A549 treated with AZD2906 at 1 μM for 4 hours (cell line): ENCODE measurements around the gene C11orf16. TPM values are rescaled to one million over a fixed set of nuclear protein-coding genes. Genes with fewer than 3 reads are reported as not detected.

Source experiments
- total RNA-seq: library from RNA; stranded (reverse); fragments of 200-300 nt; extraction: Qiagen RNA extraction; gene quantifications from 5 replicates; pipeline ENCODE4 v1.2.3, GENCODE V29; 2022

Gene C11orf16, protein sequence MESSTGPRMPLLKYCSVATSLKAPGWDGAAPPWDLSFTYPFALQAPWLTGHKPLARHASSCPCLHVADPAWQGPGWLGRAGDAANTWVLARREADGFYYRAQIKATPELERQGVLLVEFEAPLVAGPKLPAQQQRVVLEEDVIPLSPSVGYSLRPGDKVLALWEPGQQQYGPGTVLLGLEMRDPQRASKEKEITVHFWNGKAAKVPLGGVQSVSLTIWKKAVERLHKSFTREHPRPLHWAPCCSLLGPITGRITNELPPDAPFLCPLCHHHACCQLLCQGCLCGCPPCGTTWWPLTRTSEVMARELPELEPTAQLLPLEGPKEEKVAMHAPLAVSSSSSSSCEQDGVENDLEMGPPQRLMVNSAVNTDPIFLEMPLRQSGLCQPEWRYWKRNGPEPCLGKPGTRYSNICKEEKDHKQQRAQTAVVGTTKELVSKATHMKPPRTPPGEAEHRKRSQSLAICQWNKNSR
- not detected in 5 replicates for total RNA-seq

DNA sequence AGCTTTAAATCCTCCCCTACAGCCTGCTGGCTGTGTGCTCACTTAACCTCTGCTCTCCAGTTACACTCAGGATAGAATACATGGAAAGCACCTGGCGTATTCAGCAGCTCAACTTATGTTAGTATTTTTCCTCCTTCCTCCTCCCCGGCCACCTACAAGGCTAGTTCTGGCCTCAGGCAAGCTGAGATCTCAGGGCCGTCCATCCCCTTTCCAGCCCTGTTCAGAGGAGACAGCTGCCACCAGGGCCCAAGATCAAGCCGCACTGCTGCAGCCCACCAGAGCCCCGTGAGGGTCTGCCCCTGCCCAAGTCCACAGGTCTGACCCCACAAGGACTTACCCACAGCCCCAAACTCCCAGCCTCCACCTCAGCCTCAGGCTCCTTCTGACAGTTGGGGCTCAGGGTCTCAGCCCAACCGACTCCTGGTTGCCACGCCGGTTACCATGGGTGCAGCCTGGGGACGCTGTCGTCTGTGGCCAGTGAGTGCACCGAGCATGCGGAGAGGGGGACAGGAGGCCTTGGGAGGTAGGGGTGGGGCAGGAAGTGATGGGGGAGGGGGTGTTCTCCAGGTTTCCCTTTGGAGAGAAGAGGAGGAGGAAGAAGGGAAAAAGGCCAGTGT, at the start of gene C11orf16:
TSS of gene C11orf16 (minus strand) at position 384 of the 617 bp plus-strand sequence. CDS start 639 bp downstream, outside the sequence.

DNA sequence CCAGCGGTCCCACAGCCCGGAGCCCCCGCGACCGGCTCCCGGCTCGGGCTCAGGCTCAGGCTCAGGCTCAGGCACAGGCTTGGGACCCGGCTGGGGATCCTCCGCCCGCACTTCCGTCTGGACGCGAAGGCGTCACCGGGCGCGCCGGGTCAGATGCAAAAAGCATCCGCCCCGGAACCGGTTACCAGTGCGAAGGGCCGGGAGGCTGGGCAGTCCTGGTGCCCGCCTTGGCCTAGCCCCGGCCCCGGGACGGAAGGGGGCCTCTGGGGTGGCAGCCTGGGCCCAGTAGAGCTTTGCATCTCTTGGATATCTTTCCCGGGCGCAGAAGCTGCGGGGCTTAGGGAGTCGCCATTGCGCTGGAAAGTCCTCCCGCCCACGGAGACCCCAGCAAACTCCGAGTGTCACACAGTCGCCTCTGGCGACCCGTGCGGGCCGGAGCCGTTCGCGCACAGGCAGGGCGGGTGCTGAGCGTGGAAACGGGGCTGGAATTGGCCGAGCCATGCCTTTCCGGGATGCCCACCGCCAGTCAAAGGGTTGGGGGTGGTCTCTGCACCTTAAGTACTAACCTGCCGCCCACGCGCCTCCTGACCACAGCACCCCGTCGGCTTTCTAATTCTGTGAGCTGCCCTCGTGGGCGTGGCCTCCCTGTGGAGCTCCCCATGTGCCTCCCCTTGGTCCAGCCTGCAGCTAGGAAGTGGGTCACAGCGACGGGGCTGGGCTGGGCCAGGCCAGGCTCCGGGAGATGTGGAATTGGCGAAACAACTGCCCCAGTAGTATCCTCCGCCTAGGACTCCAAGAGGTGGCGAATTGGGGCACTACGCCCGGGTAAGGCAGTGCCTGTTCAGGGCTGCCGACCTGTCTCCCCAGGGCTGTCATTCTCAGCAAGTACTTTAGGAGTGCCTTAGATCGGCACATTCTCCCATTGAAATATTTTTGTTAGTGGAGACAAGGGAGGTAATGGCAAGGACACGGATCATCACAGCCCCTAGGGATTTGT, 31.9 kb upstream of the C11orf16 start, which contains the start of gene TMEM9B:
TSS of gene TMEM9B (minus strand) at position 119 of the 997 bp plus-strand sequence. CDS start 129 bp downstream, outside the sequence.

DNA sequence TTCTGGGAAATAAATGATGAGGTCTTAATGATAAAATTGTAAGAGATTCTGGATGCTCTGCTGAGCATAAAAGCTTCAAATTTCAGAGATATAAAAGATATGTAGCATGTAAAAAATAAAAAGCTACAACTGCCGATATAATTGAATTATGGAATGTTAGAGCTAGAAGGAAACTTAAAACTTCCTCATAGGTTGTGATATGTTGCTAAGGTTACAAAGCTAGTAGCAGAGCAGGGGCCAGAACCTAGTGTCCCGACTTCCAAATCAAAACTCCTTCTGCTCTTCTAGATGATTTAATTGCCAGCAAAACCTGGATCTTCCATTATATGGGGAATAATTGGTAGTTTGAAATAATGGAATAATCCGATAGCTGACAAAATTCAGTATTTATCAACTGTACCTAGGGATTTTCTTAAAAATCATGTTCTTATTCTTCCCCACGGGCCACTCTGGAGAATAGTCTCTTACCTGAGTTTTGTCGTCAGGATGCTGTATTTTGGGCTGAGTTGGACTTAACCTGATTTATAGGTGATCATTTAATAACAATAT, 9.8 kb upstream of the C11orf16 start, which contains the start of gene ASCL3:
TSS of gene ASCL3 (minus strand) at position 499 of the 549 bp plus-strand sequence. CDS start 4,855 bp downstream, outside the sequence.

DNA sequence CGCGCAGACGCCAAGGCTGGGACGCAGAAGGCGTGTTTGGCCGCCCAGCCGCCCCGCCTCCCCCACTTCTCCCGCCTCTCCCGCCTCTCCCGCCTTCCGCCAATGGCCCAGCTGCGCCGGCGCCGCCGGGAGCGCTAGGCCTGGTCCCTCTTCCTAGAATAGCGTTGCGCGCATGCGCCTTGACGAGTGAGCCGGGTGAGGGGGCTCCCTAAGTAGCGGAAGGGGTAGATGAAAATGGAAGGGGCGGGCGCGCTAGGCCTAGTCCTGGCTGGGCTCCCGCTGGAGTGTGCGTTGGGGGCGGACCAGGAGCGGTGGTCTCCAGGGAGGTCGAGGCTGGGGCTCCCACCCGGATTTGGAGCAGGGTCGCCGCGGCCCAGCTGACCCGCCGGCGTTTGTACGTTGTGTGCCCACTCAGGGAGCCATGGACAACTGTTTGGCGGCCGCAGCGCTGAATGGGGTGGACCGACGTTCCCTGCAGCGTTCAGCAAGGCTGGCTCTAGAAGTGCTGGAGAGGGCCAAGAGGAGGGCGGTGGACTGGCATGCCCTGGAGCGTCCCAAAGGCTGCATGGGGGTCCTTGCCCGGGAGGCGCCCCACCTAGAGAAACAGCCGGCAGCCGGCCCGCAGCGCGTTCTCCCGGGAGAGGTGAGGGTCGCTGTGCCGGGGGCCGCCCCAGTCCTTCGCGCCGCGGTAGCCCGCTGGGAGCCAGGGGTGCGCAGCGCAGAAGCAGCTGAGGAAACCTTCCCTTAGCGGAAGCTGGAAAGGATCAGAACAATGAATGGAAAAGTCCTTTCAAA, 21.5 kb downstream of the C11orf16 start, which contains the start of gene AKIP1:
TSS of gene AKIP1 (plus strand) at position 161 of the 795 bp plus-strand sequence. CDS start at position 422, 261 bp downstream.

Other genes with a start within 250 kb of the C11orf16 start
- 39.4 to 48.0 TPM (median 42.8 TPM) in 5 replicates for gene AKIP1, start 21.8 kb downstream of the C11orf16 start, total RNA-seq
- gene ASCL3, start 10.1 kb upstream of the C11orf16 start, total RNA-seq: not detected in 5 replicates
- 33.2 to 37.8 TPM (median 37.0 TPM) in 5 replicates for gene TMEM9B, start 31.5 kb upstream of the C11orf16 start, total RNA-seq
- 0.53 to 1.2 TPM (median 0.65 TPM) in 5 replicates for gene NRIP3, start 71.1 kb upstream of the C11orf16 start, total RNA-seq
- gene SCUBE2, start 158.7 kb upstream of the C11orf16 start, total RNA-seq: 0.29 to 0.45 TPM (median 0.33 TPM) in 5 replicates